HepG2 (cell line): Measurements from ENCODE around the gene ANKHD1. TPM values are rescaled to one million over a fixed set of nuclear protein-coding genes. Genes with fewer than 3 reads are reported as not detected.

Source experiments
- AHR ChIP-seq: IDR thresholded peaks from 2 replicates; pipeline ENCODE4 v1.6.1; 2018; ENCODE audit warnings: missing genetic modification reagents, missing compliant biosample characterization
- CBFB ChIP-seq: sonication (generic); formaldehyde crosslinking; IDR thresholded peaks from 2 replicates; pipeline ENCODE4 v1.4.0; 2020; ENCODE audit warnings: missing genetic modification reagents
- DMAP1 ChIP-seq: IDR thresholded peaks from 2 replicates; pipeline ENCODE4 v1.6.1; 2016
- HNF4A ChIP-seq: sonication (generic); formaldehyde crosslinking; IDR thresholded peaks from 2 replicates; pipeline ENCODE4 v1.4.0; 2020; ENCODE audit warnings: missing genetic modification reagents
- KDM4B ChIP-seq: sonication (generic); formaldehyde crosslinking; IDR thresholded peaks from 2 replicates; pipeline ENCODE4 v1.4.0; 2020; ENCODE audit warnings: missing genetic modification reagents
- MYC ChIP-seq: sonication (generic); formaldehyde crosslinking; IDR thresholded peaks from 2 replicates; pipeline ENCODE4 v1.9.0; 2021; ENCODE audit warnings: missing genetic modification reagents, borderline replicate concordance
- NFRKB ChIP-seq: fragments of 450-650 bp; IDR thresholded peaks from 2 replicates; pipeline ENCODE4 v1.6.1; 2017
- ONECUT2 ChIP-seq: sonication (generic); formaldehyde crosslinking; IDR thresholded peaks from 2 replicates; pipeline ENCODE4 v1.4.0; 2020; ENCODE audit warnings: missing genetic modification reagents
- PRPF4 ChIP-seq: fragments of 200-400 bp; formaldehyde crosslinking; IDR thresholded peaks from 2 replicates; pipeline ENCODE4 v1.6.1; 2016; ENCODE audit warnings: low read length, low read depth; ENCODE audit not compliant: poor library complexity, severe bottlenecking
- RAD21 ChIP-seq: fragments of 450-650 bp; formaldehyde crosslinking; IDR thresholded peaks from 2 replicates; pipeline ENCODE4 v1.5.0; 2020; ENCODE audit warnings: mild to moderate bottlenecking
- SETDB1 ChIP-seq: sonication (generic); formaldehyde crosslinking; IDR thresholded peaks from 2 replicates; pipeline ENCODE4 v1.5.1; 2020; ENCODE audit warnings: missing genetic modification reagents, mild to moderate bottlenecking, borderline replicate concordance
- SNAI1 ChIP-seq: sonication (generic); formaldehyde crosslinking; IDR thresholded peaks from 2 replicates; pipeline ENCODE4 v1.5.0; 2020; ENCODE audit warnings: mild to moderate bottlenecking, missing genetic modification reagents, borderline replicate concordance
- SNAPC2 ChIP-seq: sonication (generic); formaldehyde crosslinking; IDR thresholded peaks from 2 replicates; pipeline ENCODE4 v1.8.1; 2022; ENCODE audit warnings: mild to moderate bottlenecking, missing genetic modification reagents
- ZFY ChIP-seq: sonication (generic); formaldehyde crosslinking; IDR thresholded peaks from 2 replicates; pipeline ENCODE4 v1.4.0; 2020; ENCODE audit warnings: missing genetic modification reagents
- ZKSCAN1 ChIP-seq: fragments of 150-350 bp; IDR thresholded peaks from 2 replicates; pipeline ENCODE4 v1.6.1; 2014; ENCODE audit warnings: low read length
- ZMYM3 ChIP-seq: sonication (generic); formaldehyde crosslinking; IDR thresholded peaks from 2 replicates; pipeline ENCODE4 v1.5.1; 2020; ENCODE audit warnings: mild to moderate bottlenecking, missing genetic modification reagents
- ZNF10 ChIP-seq: sonication (generic); formaldehyde crosslinking; IDR thresholded peaks from 2 replicates; pipeline ENCODE4 v1.4.0; 2020; ENCODE audit warnings: mild to moderate bottlenecking, low read depth, missing genetic modification reagents, borderline replicate concordance
- ZNF234 ChIP-seq: sonication (generic); formaldehyde crosslinking; conservative IDR thresholded peaks from 2 replicates; pipeline ENCODE4 v1.5.1; 2020; ENCODE audit warnings: mild to moderate bottlenecking, missing genetic modification reagents
- ZNF333 ChIP-seq: sonication (generic); formaldehyde crosslinking; IDR thresholded peaks from 2 replicates; pipeline ENCODE4 v1.4.0; 2020; ENCODE audit warnings: mild to moderate bottlenecking, missing genetic modification reagents, borderline replicate concordance
- ZNF382 ChIP-seq: sonication (generic); formaldehyde crosslinking; IDR thresholded peaks from 2 replicates; pipeline ENCODE4 v1.5.0; 2020; ENCODE audit warnings: missing genetic modification reagents, mild to moderate bottlenecking, borderline replicate concordance
- ZNF605 ChIP-seq: sonication (generic); formaldehyde crosslinking; IDR thresholded peaks from 2 replicates; pipeline ENCODE4 v1.8.0; 2022; ENCODE audit warnings: mild to moderate bottlenecking, missing genetic modification reagents
- ZNF7 ChIP-seq: IDR thresholded peaks from 2 replicates; pipeline ENCODE4 v1.6.1; 2016; ENCODE audit warnings: missing biosample characterization, missing genetic modification reagents
- ZNF768 ChIP-seq: sonication (generic); formaldehyde crosslinking; IDR thresholded peaks from 2 replicates; pipeline ENCODE4 v1.4.0; 2020; ENCODE audit warnings: missing genetic modification reagents
- ZSCAN9 ChIP-seq: IDR thresholded peaks from 2 replicates; pipeline ENCODE4 v1.6.1; 2016; ENCODE audit warnings: borderline replicate concordance
- polyA plus RNA-seq, 8 experiments: library from polyadenylated mRNA; depleted of rRNA in 3 of 8; stranded (reverse) in 7 of 8; unstranded in 1 of 8; fragments of >200 nt; fragmentation: Illumina TruSeq in 4 of 8; extraction: Trizol in 4 of 8; gene quantifications; 2 replicates each; pipeline versions ENCODE4 v1.2.1 to v1.2.3, GENCODE V29; 2011 to 2016; ENCODE audit warnings: low read depth in 4 of 8, missing spikeins in 1 of 8, mixed read lengths in 1 of 8; ENCODE audit not compliant: insufficient read depth in 1 of 8
- total RNA-seq, 5 experiments: library from RNA; depleted of rRNA; stranded (reverse); fragments of >200 nt; fragmentation: Illumina TruSeq; extraction: Trizol; gene quantifications; 2 replicates each; pipeline ENCODE4 v1.2.3, GENCODE V29; 2016; ENCODE audit warnings: low read depth in 1 of 5
- TF ChIP-seq, protein P1 (sequence below): IDR thresholded peaks from 2 replicates; pipeline ENCODE4 v1.6.1; 2016; ENCODE audit warnings: missing compliant biosample characterization, missing genetic modification reagents, borderline replicate concordance
- TF ChIP-seq, protein P2 (sequence below): sonication (generic); formaldehyde crosslinking; IDR thresholded peaks from 2 replicates; pipeline ENCODE4 v1.5.0; 2020; ENCODE audit warnings: missing genetic modification reagents
- TF ChIP-seq, protein P3 (sequence below): IDR thresholded peaks from 2 replicates; pipeline ENCODE4 v1.6.1; 2016
- TF ChIP-seq, protein P4 (sequence below): sonication (generic); formaldehyde crosslinking; IDR thresholded peaks from 2 replicates; pipeline ENCODE4 v1.5.0; 2020; ENCODE audit warnings: missing genetic modification reagents
- TF ChIP-seq, protein P5 (sequence below): sonication (generic); formaldehyde crosslinking; IDR thresholded peaks from 2 replicates; pipeline ENCODE4 v1.4.0; 2020; ENCODE audit warnings: missing genetic modification reagents, borderline replicate concordance

Gene ANKHD1
- total and polyA plus RNA-seq, 2 of the 13 experiments (the other 11 are each of a cell fraction or from before 2014, with no cell fraction given) = 69.9 to 82.0 TPM

DNA sequence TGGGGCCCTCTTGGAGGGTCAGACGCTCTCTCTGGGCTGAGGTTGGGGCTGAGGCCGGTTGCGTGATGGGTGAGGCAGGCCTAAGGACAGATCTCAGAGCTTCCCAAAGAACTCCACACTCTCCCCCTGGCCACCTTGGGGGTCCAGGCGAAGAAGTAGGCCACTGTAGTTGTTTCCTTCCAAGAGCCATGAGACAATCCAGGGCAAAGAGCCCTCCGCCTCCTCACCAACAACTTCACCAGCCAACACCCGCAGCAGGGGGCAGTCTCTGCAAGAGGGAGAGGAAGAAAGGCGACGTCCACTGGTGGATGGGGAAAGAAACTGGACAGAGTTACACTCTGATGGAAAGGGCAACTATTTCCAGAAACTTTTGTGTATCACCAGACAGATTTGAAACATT lies 173.7 kb downstream of the ANKHD1 start (continued):
- TF ChIP-seq, protein P1, sequence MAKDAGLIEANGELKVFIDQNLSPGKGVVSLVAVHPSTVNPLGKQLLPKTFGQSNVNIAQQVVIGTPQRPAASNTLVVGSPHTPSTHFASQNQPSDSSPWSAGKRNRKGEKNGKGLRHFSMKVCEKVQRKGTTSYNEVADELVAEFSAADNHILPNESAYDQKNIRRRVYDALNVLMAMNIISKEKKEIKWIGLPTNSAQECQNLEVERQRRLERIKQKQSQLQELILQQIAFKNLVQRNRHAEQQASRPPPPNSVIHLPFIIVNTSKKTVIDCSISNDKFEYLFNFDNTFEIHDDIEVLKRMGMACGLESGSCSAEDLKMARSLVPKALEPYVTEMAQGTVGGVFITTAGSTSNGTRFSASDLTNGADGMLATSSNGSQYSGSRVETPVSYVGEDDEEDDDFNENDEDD (CRISPR knock-in tag) = no peak
- TF ChIP-seq HNF4A (CRISPR knock-in tag) (no peak), SETDB1 (no peak), DMAP1 (CRISPR knock-in tag) (no peak), ZNF382 (CRISPR knock-in tag) (no peak), ONECUT2 (no peak), SNAPC2 (CRISPR knock-in tag) (0 out of 2 replicates have a peak, but pooled peaks have one; percentile 33), ZKSCAN1 (no peak), ZNF234 (CRISPR knock-in tag) (no peak), ZNF768 (no peak), RAD21 (peak; percentile 87), ZSCAN9 (CRISPR knock-in tag) (0 out of 2 replicates have a peak, but pooled peaks have one; percentile 19), AHR (CRISPR knock-in tag) (no peak), KDM4B (CRISPR knock-in tag) (0 out of 2 replicates have a peak, but pooled peaks have one; percentile 39), ZNF7 (CRISPR knock-in tag) (no peak), SNAI1 (CRISPR knock-in tag) (no peak), ZNF605 (CRISPR knock-in tag) (no peak), ZMYM3 (CRISPR knock-in tag) (0 out of 2 replicates have a peak, but pooled peaks have one; percentile 34), NFRKB (no peak), CBFB (no peak), ZNF333 (CRISPR knock-in tag) (no peak), ZNF10 (CRISPR knock-in tag) (no peak), MYC (CRISPR knock-in tag) (no peak), ZFY (no peak; the same call in 1 of the 2 replicates), PRPF4 (no peak)
- TF ChIP-seq, protein P2, sequence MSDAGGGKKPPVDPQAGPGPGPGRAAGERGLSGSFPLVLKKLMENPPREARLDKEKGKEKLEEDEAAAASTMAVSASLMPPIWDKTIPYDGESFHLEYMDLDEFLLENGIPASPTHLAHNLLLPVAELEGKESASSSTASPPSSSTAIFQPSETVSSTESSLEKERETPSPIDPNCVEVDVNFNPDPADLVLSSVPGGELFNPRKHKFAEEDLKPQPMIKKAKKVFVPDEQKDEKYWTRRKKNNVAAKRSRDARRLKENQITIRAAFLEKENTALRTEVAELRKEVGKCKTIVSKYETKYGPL (CRISPR knock-in tag) = no peak
- TF ChIP-seq, protein P3, sequence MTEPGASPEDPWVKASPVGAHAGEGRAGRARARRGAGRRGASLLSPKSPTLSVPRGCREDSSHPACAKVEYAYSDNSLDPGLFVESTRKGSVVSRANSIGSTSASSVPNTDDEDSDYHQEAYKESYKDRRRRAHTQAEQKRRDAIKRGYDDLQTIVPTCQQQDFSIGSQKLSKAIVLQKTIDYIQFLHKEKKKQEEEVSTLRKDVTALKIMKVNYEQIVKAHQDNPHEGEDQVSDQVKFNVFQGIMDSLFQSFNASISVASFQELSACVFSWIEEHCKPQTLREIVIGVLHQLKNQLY (CRISPR knock-in tag) = no peak
- TF ChIP-seq, protein P4, sequence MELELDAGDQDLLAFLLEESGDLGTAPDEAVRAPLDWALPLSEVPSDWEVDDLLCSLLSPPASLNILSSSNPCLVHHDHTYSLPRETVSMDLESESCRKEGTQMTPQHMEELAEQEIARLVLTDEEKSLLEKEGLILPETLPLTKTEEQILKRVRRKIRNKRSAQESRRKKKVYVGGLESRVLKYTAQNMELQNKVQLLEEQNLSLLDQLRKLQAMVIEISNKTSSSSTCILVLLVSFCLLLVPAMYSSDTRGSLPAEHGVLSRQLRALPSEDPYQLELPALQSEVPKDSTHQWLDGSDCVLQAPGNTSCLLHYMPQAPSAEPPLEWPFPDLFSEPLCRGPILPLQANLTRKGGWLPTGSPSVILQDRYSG = no peak
- TF ChIP-seq, protein P5, sequence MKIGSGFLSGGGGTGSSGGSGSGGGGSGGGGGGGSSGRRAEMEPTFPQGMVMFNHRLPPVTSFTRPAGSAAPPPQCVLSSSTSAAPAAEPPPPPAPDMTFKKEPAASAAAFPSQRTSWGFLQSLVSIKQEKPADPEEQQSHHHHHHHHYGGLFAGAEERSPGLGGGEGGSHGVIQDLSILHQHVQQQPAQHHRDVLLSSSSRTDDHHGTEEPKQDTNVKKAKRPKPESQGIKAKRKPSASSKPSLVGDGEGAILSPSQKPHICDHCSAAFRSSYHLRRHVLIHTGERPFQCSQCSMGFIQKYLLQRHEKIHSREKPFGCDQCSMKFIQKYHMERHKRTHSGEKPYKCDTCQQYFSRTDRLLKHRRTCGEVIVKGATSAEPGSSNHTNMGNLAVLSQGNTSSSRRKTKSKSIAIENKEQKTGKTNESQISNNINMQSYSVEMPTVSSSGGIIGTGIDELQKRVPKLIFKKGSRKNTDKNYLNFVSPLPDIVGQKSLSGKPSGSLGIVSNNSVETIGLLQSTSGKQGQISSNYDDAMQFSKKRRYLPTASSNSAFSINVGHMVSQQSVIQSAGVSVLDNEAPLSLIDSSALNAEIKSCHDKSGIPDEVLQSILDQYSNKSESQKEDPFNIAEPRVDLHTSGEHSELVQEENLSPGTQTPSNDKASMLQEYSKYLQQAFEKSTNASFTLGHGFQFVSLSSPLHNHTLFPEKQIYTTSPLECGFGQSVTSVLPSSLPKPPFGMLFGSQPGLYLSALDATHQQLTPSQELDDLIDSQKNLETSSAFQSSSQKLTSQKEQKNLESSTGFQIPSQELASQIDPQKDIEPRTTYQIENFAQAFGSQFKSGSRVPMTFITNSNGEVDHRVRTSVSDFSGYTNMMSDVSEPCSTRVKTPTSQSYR (CRISPR knock-in tag) = no peak
